ENCODE results near the gene GPSM3.

The GPSM3 gene

DNA sequence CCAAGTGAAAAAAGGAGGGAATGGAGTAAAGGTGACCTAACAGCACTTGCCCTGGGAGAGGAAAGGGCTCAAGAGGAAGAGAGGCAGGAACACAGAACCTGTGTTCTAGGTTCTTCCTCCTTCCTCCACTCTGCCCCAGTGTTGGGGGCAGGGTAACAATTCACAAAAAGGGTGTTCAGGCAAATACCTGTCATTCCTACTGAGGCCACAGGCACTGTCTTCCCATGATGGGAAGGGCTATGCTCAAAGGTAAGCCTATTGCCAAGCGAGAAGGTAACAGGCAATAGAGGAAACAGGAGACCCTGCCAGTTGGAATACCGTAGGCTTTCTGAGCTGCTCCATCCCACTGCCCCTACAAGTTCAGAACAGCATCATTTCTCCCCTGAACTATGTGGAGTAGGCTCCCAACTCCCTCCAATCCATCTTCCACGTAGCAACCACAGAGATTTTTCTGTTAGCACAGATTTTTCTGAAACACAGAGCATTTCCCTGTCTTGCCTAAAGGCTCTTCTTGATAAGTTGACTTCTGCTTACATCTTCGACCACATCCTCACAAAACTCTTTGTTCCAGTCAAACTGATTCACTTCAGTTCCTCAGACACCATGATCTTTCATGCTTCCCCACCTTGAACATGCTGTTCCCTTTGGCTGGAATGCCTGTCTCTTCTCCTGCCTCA is 19.3 kb downstream of the GPSM3 start:
- no peak for DNase-seq (ENCODE audit: low read depth in 2 of 2)

GRCh38 chr6:32171234-32171633 is 21.2 kb downstream of the GPSM3 start:
- DNase-seq (ENCODE audit: low read depth in 2 of 2), result no peak

- DNase-seq (ENCODE audit: low read depth in 2 of 2), result no peak
These were observed 22.1 kb downstream of the GPSM3 start for GRCh38 chr6:32170294-32170693.

GRCh38 chr6:32168807-32169591 is 23.4 kb downstream of the GPSM3 start:
- DNase-seq (ENCODE audit: low read depth in 2 of 2), result no peak

- DNase-seq (ENCODE audit: low read depth in 2 of 2), result no peak
These were observed 24.1 kb downstream of the GPSM3 start for GRCh38 chr6:32168350-32168749.

DNA sequence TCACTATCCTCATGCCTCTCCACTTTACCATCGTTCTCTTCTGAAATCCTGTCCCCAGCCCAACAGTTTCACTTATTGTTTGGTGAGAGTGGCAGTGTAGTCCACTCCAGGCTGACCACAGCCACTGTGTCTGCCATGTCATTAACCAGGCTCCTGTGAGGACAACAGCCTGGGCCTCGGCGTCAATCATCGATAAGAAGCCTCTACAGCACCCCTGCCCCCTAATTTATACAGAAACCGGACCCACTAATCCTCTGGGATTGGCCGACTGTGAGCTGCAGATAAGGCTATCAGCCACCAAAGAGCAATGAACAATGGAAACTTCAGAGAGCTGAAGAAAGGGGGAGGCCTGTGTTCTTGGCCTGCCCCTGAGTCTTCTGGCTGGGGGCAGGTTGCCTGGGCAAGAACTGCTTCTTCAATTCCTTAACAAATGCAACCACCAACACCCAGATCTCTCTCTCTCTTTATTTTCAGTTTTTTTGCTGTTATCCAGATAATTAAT is 24.6 kb downstream of the GPSM3 start:
- no peak for DNase-seq (ENCODE audit: low read depth in 2 of 2)

GRCh38 chr6:32167154-32167760 is 25.2 kb downstream of the GPSM3 start:
- no peak for DNase-seq (ENCODE audit: low read depth in 2 of 2)

- DNase-seq (ENCODE audit: low read depth in 2 of 2), result no peak
These were observed 25.9 kb downstream of the GPSM3 start for GRCh38 chr6:32166411-32167061.

DNA sequence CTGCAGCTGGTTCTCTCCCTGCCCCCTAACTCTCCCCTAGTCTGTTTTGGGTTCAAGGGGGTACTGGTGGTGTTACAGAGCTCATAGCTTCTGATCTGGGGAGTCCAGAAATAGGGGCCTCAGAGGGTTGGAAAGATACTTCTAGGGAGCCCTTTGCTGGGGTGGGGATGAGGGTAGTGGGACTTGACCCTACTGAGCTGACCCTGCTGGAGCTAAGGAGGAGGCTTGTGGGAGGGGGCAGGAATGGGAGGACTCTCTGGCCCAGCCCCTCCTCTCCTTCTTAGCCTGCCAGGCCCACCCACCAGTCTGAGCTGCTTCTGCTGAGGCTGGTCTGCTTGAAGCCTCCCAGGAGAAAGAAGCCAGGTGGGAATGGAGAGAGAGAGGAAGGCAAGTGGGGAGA is 28.1 kb downstream of the GPSM3 start, which contains the start of gene EGFL8:
Gene EGFL8, plus strand, starts transcription at position 301 of the 400 bp plus-strand sequence. CDS start 1,571 bp downstream, outside the sequence.
- no peak for DNase-seq (ENCODE audit: low read depth in 2 of 2)

GRCh38 chr6:32163559-32164258 is 28.7 kb downstream of the GPSM3 start:
- no peak for DNase-seq (ENCODE audit: low read depth in 2 of 2)

DNA sequence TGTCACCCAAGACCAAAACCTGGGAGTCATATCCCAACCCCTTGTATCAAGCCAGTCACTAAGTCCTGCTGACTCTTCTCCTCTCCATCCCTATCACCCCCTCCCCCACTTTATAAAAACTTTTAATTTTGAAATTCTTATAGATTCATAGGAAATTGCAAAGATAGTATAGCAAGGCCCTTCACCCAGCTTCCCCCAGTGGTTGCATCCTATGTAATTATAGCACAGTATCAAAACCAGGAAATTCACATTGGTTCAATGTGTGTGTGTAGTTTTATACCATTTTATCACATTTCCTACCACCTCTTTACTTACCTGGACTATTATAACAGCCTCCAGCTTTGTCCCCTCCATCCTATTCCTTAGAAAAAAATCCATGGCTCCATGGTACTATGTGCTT is 34.4 kb downstream of the GPSM3 start:
- DNase-seq (ENCODE audit: low read depth in 2 of 2), result no peak

DNA sequence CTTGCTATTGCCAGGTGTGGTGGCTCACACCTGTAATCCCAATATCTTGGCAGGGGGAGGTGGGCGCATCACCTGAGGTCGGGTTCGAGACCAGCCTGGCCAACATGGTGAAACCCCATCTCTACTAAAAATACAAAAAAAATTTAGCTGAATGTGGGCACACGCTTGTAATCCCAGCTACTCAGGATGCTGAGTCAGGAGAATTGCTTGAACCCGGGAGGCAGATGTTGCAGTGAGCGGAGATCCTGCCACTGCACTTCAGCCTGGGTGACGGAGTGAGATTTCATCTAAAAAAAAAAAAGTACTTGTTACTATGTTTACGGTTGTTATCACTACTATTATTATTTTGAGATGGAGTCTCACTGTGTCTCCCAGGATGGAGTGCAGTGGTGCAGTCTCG is 35.6 kb downstream of the GPSM3 start:
- no peak for DNase-seq (ENCODE audit: low read depth in 2 of 2)

- no peak for DNase-seq (ENCODE audit: low read depth in 2 of 2)
These were observed 37.8 kb downstream of the GPSM3 start for GRCh38 chr6:32154514-32155161.

DNA sequence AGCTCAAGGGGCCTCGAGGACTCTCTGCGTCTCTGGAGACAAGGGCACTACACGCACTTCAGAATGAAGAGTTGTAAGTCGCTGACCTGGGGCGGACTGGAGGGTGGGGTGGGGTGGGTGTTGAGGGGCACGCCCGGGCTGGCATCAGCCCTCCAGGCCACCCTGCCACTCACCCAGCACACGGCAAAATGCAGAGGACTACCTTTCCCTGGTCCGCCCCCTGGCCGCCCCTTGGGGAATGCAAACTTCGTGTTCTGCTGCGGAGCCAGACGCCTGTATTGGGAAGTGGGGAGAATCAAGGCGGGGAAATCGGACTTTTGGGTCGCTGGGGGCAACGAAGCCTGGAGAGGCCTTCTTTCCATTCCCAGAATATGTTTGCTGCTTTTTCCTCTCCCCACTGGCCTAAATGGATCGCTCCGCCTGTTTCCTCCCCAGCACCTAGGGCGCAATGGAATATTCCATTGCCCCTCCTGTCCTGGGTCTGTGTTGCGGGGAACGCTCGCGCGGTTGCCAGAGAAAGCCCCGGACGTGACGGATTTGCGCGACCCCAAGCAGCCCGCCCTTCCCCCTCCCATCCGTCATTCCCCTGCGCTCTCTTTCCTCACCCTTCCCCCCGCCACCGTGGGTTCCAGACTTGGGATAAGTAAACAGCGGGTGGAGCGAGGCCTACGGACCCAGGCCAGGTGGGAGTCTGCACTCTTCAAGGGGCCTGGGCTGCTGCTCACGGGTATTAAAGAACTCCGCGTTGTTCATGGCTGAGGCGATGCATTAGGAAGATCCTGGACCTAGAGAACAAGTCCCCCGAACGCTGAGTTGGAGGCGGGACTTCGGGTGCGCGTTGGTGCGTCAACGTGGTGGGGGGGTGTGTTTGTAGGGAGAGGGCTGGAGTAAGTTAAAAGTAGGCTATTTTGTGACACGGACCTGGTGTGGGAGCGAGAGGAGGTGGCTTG is 38.6 kb downstream of the GPSM3 start, which contains the start of gene PPT2:
Gene PPT2, plus strand, starts transcription at position 578 of the 950 bp plus-strand sequence. CDS start 454 bp downstream, outside the sequence.
- peak; percentile 41 to 53 for DNase-seq (ENCODE audit: low read depth in 2 of 2)

GRCh38 chr6:32152769-32153563 is 39.5 kb downstream of the GPSM3 start:
- DNase-seq (ENCODE audit: low read depth in 2 of 2), result no peak

DNA sequence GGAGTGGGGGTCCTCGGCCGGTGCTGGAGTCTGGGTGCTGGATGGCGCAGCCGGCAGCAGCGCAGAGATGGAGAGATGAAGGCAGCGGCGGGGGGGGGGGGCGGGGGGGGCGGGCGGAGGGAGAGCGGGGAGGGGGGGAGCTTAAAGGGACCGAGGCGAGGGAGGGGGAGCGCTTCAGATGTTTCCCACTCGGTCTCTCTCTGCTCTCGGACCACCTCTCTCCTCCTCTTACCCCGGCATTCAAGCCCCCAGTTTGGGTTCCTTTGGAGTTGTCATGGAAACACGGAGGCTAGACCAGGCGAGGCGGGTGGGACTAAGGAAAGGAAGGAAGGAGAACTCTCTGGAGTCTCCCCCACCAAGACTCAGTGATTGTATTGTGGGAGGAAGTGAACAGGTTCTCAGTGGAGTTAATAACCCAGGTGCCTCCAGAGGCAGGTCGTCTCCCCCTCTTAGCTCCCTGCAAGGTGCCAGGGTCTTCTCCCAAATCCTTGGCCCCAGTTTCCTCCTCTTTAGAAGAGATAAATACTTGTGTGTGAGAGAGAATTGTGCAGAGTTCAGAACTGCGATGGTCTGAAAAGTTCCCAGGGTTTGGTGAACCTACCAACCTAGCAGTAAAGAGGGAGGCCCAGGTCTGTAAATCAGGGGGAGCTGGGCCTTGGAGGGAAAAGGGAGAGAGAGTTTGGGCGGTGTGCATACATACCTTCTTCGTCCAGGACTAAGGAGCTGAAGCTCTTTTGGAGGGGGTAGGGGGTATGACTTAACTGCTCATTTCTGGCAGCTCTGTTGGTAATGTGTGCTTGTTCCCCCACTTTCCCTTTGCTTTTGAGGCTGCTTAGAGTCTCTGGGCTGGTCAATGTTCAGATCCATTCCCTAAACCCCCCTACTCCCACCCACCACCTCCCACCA is 40.3 kb downstream of the GPSM3 start, which contains the start of gene PRRT1:
Gene PRRT1, minus strand, starts transcription at position 77 of the 906 bp plus-strand sequence. CDS start 112 bp downstream, outside the sequence.
- DNase-seq (ENCODE audit: low read depth in 2 of 2), result no peak

GRCh38 chr6:32151181-32151862 is 41.1 kb downstream of the GPSM3 start:
- DNase-seq (ENCODE audit: low read depth in 2 of 2), result no peak
